NCI-H345 (cell line): ENCODE data around the gene ADH7.
"Not testable (repeated sequence)": the region's sequence is repeated elsewhere in the genome, so short reads cannot be mapped to it uniquely, and the experiment has no call there.

Experiments used
- DNase-seq: peaks from one replicate; lab custom pipeline; 2025; lab: John Stamatoyannopoulos, UW

The ADH7 gene

DNA sequence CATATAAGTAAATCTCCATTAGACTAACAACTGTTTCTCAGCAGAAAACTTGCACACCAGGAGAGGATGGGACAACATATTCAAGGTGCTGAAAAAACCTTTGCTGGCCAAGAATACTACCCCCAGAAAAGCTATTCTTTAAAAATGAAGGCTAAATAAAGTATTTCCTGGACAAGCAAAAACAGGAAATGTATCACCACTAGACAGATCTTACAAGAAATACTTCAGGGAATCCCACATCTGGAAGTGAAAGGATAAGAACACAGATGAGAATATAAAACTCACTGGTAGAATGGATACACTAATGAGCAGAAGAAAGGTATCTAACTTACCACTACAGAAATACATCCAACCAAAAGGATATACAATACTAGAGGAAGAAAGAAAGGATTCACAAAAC, 55.6 kb downstream of the ADH7 start:
- DNase-seq: no peak

DNA sequence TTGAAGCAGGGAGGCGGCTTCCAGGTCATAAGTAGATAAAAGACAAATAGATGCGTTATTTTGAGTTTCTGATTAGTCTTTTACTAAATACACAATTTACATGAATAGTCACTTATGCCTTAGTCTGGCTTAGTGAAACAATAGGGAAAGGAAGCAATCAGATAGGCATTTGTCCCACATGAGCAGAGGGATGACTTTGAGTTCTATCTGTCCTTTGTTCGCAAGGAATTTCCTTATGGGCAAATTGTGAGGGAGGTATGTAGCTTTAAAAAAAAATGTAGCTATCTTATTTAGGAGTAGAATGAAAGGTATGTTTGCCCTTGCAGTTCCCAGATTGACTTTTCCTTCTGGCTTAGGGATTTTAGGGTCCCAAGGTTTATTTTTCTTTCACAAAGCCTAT, 56.3 kb downstream of the ADH7 start:
- DNase-seq: no peak

DNA sequence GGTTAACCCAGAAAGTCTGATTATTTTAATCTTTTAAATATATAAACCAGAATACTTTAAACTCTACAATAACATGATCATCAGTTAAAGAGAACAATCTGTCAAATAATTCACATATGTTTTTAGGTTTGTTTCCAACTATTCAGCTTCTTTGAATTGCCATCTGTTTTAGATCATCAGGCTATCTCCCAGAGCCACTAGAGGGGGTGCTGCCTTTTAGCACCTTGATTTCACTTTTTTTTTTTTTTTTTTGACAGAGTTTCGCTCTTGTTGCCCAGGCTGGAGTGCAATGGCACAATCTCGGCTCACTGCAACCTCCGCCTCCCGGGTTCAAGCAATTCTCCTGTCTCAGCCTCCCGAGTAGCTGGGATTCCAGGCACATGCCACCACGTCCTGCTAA, 57.8 kb downstream of the ADH7 start:
- not testable (repeated sequence) for DNase-seq

DNA sequence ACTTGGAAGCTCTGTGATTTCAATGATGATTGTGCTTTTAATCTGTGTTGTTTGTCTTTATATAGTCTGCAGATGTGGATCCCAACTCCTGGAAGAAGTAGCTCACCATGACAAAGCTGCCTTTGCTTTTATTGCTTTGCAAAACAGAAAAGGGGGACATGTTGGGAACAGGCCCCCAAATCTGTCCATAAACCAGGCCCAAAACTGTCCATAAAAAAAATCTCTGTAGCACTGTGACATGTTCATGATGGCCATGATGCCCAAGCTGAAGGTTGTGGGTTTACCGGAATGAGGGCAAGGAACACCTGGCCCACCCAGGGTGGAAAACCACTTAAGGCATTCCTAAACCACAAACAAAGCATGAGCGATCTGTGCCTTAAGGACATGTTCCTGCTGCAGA, 62.7 kb downstream of the ADH7 start:
- not testable (repeated sequence) for DNase-seq

DNA sequence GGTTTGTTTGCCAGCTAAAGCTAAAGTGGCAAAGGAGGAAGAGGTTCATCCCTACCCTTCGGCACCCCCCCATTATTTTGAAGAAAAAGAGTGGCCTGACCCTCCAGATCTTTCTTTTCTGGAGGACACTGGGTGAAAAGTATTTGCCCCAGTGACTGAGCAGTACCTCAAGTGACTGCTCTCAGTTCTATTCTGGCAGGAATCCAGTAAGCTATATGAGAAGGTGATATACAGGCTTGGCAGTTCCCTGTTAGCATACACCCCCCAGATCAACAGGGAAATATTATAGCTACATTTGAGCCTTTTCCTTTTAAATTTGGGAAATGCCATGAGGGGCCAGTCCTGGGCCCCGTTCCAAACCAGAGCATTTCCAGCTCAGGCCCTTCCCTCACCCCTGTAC, 67.3 kb downstream of the ADH7 start:
- DNase-seq: not testable (repeated sequence)

DNA sequence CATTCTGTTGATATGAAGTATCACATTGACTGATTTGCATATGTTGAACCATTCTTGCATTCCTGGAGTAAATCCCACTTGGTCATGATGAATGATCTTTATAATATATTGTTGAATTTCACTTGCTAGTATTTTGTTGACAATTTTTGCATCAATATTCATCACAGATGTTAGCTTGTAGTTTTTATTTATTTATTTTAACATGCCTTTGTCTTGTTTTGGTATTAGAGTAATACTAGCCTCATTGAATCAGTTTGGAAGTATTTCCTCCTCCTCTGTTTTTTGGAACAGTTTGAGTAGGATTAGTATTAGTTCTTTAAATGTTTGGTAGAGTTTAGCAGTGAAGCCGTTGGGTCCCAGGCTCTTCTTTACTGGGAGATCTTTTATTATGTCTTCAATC, 68.7 kb downstream of the ADH7 start:
- DNase-seq: no peak

DNA sequence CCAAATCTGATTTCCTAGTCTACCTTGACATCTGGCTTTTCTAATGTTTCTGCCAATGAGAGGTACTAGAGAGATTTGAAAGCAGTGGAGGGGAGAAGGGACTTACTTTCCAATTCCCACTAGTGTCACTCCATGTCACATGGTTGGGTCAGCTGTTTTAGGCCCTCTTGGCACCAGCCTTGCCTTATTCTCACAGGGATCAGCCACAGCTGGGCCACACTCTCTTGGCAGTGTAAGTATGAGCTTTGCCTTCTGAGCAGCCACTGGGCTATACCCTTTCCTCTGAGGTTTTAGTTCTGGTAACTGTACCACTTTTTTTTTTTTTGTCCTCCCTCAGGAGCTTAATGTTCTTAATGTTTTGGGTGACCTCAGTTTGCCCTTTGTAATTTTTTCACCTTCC, 72.4 kb downstream of the ADH7 start:
- no peak for DNase-seq
